ENCODE data around the gene CCDC146. TPM values are rescaled to one million over a fixed set of nuclear protein-coding genes. Genes with fewer than 3 reads are reported as not detected.

Gene CCDC146
- total and polyA plus RNA-seq, 2 of the 8 experiments (the other 6 are each of a cell fraction or from before 2014, with no cell fraction given), result 0.88 to 2.4 TPM

GRCh38 chr7:77316219-77316978 lies 194.0 kb downstream of the CCDC146 start (continued):
- TF ChIP-seq TBP (IDR thresholded peaks at IDR 0.05; ENCODE audit: low read depth, low read length), result no peak
- no peak for TF ChIP-seq BRCA1 (IDR thresholded peaks at IDR 0.05; ENCODE audit: low read depth, low read length)
- no peak for TF ChIP-seq BCL11A (IDR thresholded peaks at IDR 0.05; ENCODE audit: low read depth in 2 of 2, low read length in 2 of 2)
- no peak for TF ChIP-seq POU5F1 (IDR thresholded peaks at IDR 0.05; ENCODE audit: low read depth, low read length)
- TF ChIP-seq TAF1 (IDR thresholded peaks at IDR 0.05; ENCODE audit: low read depth, low read length), result no peak

All from H1 (cell line).